Stomach smooth muscle (tissue), 2 donors: ENCODE results near the gene F2RL1.
"Not testable (repeated sequence)": the region's sequence is repeated elsewhere in the genome, so short reads cannot be mapped to it uniquely, and the experiment has no call there.

Experiments
- H3K27ac ChIP-seq: one replicate; pipeline ENCODE4 v1.7.0; 2013; ENCODE audit warnings: mild to moderate bottlenecking, low read length, inconsistent platforms
- H3K27me3 ChIP-seq, 2 donors: one replicate each; pipeline ENCODE4 v1.7.0; 2013; ENCODE audit warnings: low read length in 2 of 2; ENCODE audit not compliant: insufficient read depth in 2 of 2, control insufficient read depth in 1 of 2
- H3K36me3 ChIP-seq, 2 donors: one replicate each; pipeline ENCODE4 v1.7.0; 2013; ENCODE audit warnings: low read length in 2 of 2; ENCODE audit not compliant: control insufficient read depth in 2 of 2, insufficient read depth in 2 of 2
- H3K4me1 ChIP-seq: one replicate; pipeline ENCODE4 v1.7.0; 2013; ENCODE audit warnings: low read length; ENCODE audit not compliant: control insufficient read depth, insufficient read depth
- H3K4me3 ChIP-seq, 2 donors: one replicate each; pipeline ENCODE4 v1.7.0; 2013; ENCODE audit warnings: low read length in 2 of 2
- H3K9ac ChIP-seq, 2 donors: one replicate each; pipeline ENCODE4 v1.7.0; 2013; ENCODE audit warnings: low read length in 2 of 2, mild to moderate bottlenecking in 1 of 2
- H3K9me3 ChIP-seq, 2 donors: one replicate each; pipeline ENCODE4 v1.7.0; 2013; ENCODE audit warnings: low read length in 2 of 2; ENCODE audit not compliant: control insufficient read depth in 2 of 2
- donor health status: healthy.
- donor health status: Pancreatic carcinoma.

Gene F2RL1

GRCh38 chr5:76849419-76850291 lies 30.8 kb downstream of the F2RL1 start, which contains the start of gene S100Z:
S100Z (plus strand) TSS chr5:76850014; CDS start chr5:76875360, 25,346 bp downstream.
- no peak within 1 kb of the TSS for H3K4me3 ChIP-seq
- no peaks in the 10 kb centered on the region for H3K36me3 ChIP-seq
- H3K27me3 ChIP-seq, result no peaks in the 10 kb centered on the region
- H3K4me1 ChIP-seq, result no peaks in the 10 kb centered on the region
- no peak within 1 kb of the TSS for H3K9ac ChIP-seq
- no peaks in the 10 kb centered on the region for H3K9me3 ChIP-seq
- no peak within 1 kb of the TSS for H3K27ac ChIP-seq

DNA sequence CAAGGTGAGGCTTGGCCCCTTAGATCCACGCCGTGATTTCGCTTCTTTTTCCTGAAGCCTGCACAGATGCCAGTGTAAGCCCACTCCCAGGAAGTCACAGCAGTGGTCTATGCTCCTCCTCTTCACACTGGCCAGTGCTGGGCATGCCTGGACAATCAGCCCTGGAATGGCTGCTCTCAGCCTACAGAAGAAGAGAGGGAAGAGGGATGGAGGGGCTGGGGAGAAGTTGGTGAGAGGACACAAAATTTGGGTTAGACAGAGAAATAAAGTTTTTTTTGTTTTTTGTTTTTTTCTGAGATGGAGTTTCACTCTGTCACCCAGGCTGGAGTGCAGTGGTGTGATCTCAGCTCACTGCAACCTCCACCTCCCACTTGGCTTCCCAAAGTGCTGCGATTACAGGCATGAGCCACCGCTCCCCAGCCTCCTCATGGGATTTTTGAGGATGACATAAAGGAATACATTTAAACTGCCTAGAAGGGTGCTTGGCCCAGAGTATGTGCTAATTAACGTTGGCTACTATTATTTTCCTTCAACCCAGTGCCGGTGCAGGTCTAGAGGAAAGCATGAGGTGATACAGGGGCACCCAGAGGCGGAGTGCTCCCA lies 31.8 kb downstream of the F2RL1 start:
- Histone ChIP-seq H3K9ac (no peak overlapping the region), H3K27me3 (no peaks in the 10 kb centered on the region), H3K27ac (no peak overlapping the region), H3K9me3 (no peaks in the 10 kb centered on the region), H3K4me3 (no peak overlapping the region), H3K4me1 (no peaks in the 10 kb centered on the region), H3K36me3 (no peaks in the 10 kb centered on the region)

- no peak overlapping the region for H3K4me3 ChIP-seq
- no peak overlapping the region for H3K27ac ChIP-seq
Observed at GRCh38 chr5:76851728-76852369, 33.0 kb downstream of the F2RL1 start.

GRCh38 chr5:76852772-76853171 lies 33.9 kb downstream of the F2RL1 start:
- Histone ChIP-seq H3K27me3 (no peaks in the 10 kb centered on the region), H3K9me3 (no peaks in the 10 kb centered on the region), H3K4me1 (no peaks in the 10 kb centered on the region), H3K9ac (no peak overlapping the region), H3K27ac (no peak overlapping the region), H3K36me3 (no peaks in the 10 kb centered on the region), H3K4me3 (no peak overlapping the region)

More at GRCh38 chr5:76851728-76852369, 33.0 kb downstream of the F2RL1 start:
- Histone ChIP-seq H3K36me3 (no peaks in the 10 kb centered on the region), H3K9ac (no peak overlapping the region), H3K9me3 (no peaks in the 10 kb centered on the region), H3K27me3 (no peaks in the 10 kb centered on the region), H3K4me1 (no peaks in the 10 kb centered on the region)

GRCh38 chr5:76853741-76854140 lies 34.9 kb downstream of the F2RL1 start:
- H3K36me3 ChIP-seq, H3K4me3 ChIP-seq, H3K27me3 ChIP-seq, H3K4me1 ChIP-seq, H3K9me3 ChIP-seq, H3K27ac ChIP-seq, H3K9ac ChIP-seq: not testable (repeated sequence)

DNA sequence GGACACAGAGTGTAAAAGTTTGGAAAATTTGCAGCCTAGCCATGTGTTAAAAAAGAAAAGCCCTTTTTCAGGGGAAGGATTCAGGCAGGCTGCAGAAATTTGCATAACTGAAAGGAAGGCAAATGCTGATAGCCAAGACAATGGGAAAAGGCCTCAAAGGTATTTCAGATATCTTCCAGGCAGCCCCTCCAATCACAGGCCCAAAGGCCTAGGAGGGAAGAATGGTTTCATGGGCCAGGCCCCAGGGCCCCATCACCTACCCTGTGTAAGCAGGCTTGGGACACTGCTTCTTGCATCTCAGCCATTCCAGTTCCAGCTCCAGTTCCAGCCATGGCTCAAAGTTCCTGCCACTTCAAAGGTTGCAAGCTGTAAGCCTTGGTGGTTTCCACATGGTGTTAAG lies 35.8 kb downstream of the F2RL1 start:
- no peaks in the 10 kb centered on the region for H3K27me3 ChIP-seq
- no peaks in the 10 kb centered on the region for H3K36me3 ChIP-seq
- no peaks in the 10 kb centered on the region for H3K9me3 ChIP-seq
- H3K27ac ChIP-seq, result no peak overlapping the region
- H3K4me1 ChIP-seq, result no peaks in the 10 kb centered on the region
- H3K4me3 ChIP-seq, result no peak overlapping the region
- no peak overlapping the region for H3K9ac ChIP-seq

DNA sequence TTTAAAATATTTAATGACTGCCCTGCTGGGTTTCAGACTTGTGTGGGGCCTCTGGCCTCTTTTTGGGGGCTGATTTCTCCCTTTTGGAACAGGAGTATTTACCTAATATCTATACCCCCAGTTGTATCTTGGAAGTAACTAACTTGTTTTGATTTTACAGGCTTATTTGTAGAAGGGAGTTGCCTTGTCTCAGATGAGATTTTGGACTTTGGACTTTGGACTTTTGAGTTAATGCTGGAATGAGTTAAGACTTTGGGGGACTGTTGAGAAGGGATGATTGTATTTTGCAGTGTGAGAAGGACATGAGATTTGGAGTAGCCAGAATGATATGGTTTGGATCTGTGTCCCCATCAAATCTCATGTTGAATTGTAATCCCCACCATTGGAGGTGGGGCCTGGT lies 36.7 kb downstream of the F2RL1 start:
- H3K4me3 ChIP-seq, H3K4me1 ChIP-seq, H3K27me3 ChIP-seq, H3K9ac ChIP-seq, H3K9me3 ChIP-seq, H3K27ac ChIP-seq, H3K36me3 ChIP-seq: not testable (repeated sequence)

GRCh38 chr5:76855961-76856360 lies 37.1 kb downstream of the F2RL1 start:
- H3K27me3 ChIP-seq, result no peaks in the 10 kb centered on the region
- H3K9me3 ChIP-seq, result no peaks in the 10 kb centered on the region
- H3K27ac ChIP-seq, result no peak overlapping the region
- no peaks in the 10 kb centered on the region for H3K4me1 ChIP-seq
- no peak overlapping the region for H3K4me3 ChIP-seq
- no peaks in the 10 kb centered on the region for H3K36me3 ChIP-seq
- no peak overlapping the region for H3K9ac ChIP-seq

DNA sequence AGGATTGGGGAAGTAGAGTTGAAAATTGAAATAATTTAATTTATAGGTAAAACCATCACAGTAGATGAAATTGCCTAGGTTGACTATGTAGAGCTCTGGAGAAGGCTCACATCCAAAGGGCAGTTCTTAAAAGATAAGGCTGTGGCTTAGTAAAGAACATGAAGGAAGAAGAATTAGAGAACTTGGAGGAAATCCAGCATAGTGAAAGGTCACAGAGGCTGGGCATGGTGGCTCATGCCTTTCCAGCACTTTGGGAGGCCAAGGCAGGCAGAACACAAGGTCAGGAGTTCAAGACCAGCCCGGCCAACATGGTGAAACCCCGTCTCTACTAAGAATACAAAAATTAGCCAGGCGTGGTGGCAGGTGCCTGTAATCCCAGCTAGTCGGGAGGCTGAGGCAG lies 38.0 kb downstream of the F2RL1 start:
- H3K9ac ChIP-seq, H3K4me1 ChIP-seq, H3K27me3 ChIP-seq, H3K36me3 ChIP-seq, H3K4me3 ChIP-seq, H3K27ac ChIP-seq, H3K9me3 ChIP-seq: not testable (repeated sequence)

GRCh38 chr5:76859591-76860247 lies 40.9 kb downstream of the F2RL1 start:
- H3K27ac ChIP-seq, result no peak overlapping the region
- H3K4me3 ChIP-seq, result no peak overlapping the region
- H3K36me3 ChIP-seq, result no peaks in the 10 kb centered on the region
- no peak overlapping the region for H3K9ac ChIP-seq
- no peaks in the 10 kb centered on the region for H3K9me3 ChIP-seq
- no peaks in the 10 kb centered on the region for H3K4me1 ChIP-seq
- no peaks in the 10 kb centered on the region for H3K27me3 ChIP-seq
